ENCODE data around the gene AGK. TPM values are rescaled to one million over a fixed set of nuclear protein-coding genes. Genes with fewer than 3 reads are reported as not detected.

AGK gene
- total RNA-seq, 4 donors from 2014 or later: 11.8 to 73.8 (median 38.4) TPM

- Histone ChIP-seq H3K36me3 (no peaks in the 10 kb centered on the region), H3K27me3 (no peaks in the 10 kb centered on the region), H3K9me3 (no peaks in the 10 kb centered on the region), H3K4me1 (no peaks in the 10 kb centered on the region), H3K27ac (no peak overlapping the region), H3K4me3 (no peak overlapping the region)
- TF ChIP-seq POLR2A (IDR thresholded peaks at IDR 0.05): no peak
- TF ChIP-seq CTCF (IDR thresholded peaks at IDR 0.05): no peak
- intact Hi-C loops (cut with DNase I; ENCODE audit: low total_unique reads): no loop called here
- no peak for DNase-seq
Measured at GRCh38 chr7:141609576-141609975, 58.4 kb downstream of the AGK start.

- no peaks in the 10 kb centered on the region for H3K4me1 ChIP-seq
- TF ChIP-seq CTCF (IDR thresholded peaks at IDR 0.05): no peak
- TF ChIP-seq POLR2A (IDR thresholded peaks at IDR 0.05): no peak
- H3K9me3 ChIP-seq: no peaks in the 10 kb centered on the region
- DNase-seq: no peak
- intact Hi-C loops (cut with DNase I; ENCODE audit: low total_unique reads): no loop called here
- H3K27me3 ChIP-seq: no peaks in the 10 kb centered on the region
- H3K36me3 ChIP-seq: no peaks in the 10 kb centered on the region
- H3K27ac ChIP-seq: no peak overlapping the region
- no peak overlapping the region for H3K4me3 ChIP-seq
Measured at GRCh38 chr7:141610671-141611070, 59.5 kb downstream of the AGK start.

GRCh38 chr7:141612861-141613260 is 61.7 kb downstream of the AGK start:
- intact Hi-C loops (cut with DNase I; ENCODE audit: low total_unique reads): no loop called here
- DNase-seq: no peak
- TF ChIP-seq CTCF (IDR thresholded peaks at IDR 0.05) (no peak), POLR2A (IDR thresholded peaks at IDR 0.05) (no peak)
- no peak overlapping the region for H3K4me3 ChIP-seq
- H3K27ac ChIP-seq: no peak overlapping the region
- no peaks in the 10 kb centered on the region for H3K27me3 ChIP-seq
- H3K4me1 ChIP-seq: no peaks in the 10 kb centered on the region
- H3K9me3 ChIP-seq: no peaks in the 10 kb centered on the region
- H3K36me3 ChIP-seq: no peaks in the 10 kb centered on the region

- Histone ChIP-seq H3K27ac (no peak overlapping the region), H3K36me3 (no peaks in the 10 kb centered on the region)
Measured at GRCh38 chr7:141617280-141617679, 66.1 kb downstream of the AGK start.

GRCh38 chr7:141619745-141620144 is 68.5 kb downstream of the AGK start:
- no peak overlapping the region for H3K27ac ChIP-seq
- DNase-seq: no peak
- H3K27me3 ChIP-seq: no peaks in the 10 kb centered on the region
- H3K36me3 ChIP-seq: no peaks in the 10 kb centered on the region
- no peak for TF ChIP-seq POLR2A (IDR thresholded peaks at IDR 0.05)
- TF ChIP-seq CTCF (IDR thresholded peaks at IDR 0.05): no peak
- H3K4me1 ChIP-seq: no peaks in the 10 kb centered on the region
- no peaks in the 10 kb centered on the region for H3K9me3 ChIP-seq
- intact Hi-C loops (cut with DNase I; ENCODE audit: low total_unique reads): no loop called here
- no peak overlapping the region for H3K4me3 ChIP-seq

More at GRCh38 chr7:141617280-141617679, 66.1 kb downstream of the AGK start:
- intact Hi-C loops (cut with DNase I; ENCODE audit: low total_unique reads): no loop called here
- no peaks in the 10 kb centered on the region for H3K9me3 ChIP-seq
- H3K4me1 ChIP-seq: no peaks in the 10 kb centered on the region
- TF ChIP-seq POLR2A (IDR thresholded peaks at IDR 0.05) (no peak), CTCF (IDR thresholded peaks at IDR 0.05) (no peak)
- H3K27me3 ChIP-seq: no peaks in the 10 kb centered on the region
- no peak overlapping the region for H3K4me3 ChIP-seq
- no peak for DNase-seq

Data from uterus (tissue), 4 donors.